Pancreas (tissue), 10 donors: ENCODE data around the gene PAPPA. TPM values are rescaled to one million over a fixed set of nuclear protein-coding genes. Genes with fewer than 3 reads are reported as not detected.

Experiments used
- ATAC-seq, 4 donors: fragments of 200-7000 bp; cut with Tn5 transposase; one replicate each; pipeline versions ENCODE4 v1.8.0 to v1.9.1; 2020; ENCODE audit warnings: mild to moderate bottlenecking in 4 of 4, moderate library complexity in 4 of 4
- DNase-seq, 6 donors: peaks; one replicate each; pipeline ENCODE4 v3.0.0-alpha.2; 2020
- FAIRE-seq: peaks from 2 replicates; lab custom pipeline; 2012; peaks lifted over from hg19 to GRCh38; lab: Jason Lieb, UNC
- H3K27ac ChIP-seq, 4 donors: fragments of 200-600 bp; sonication (generic); 1 replicate in 3 of 4; 2 replicates in 1 of 4; pipeline versions ENCODE4 v1.5.0 to v1.8.0; 2020
- H3K27me3 ChIP-seq, 4 donors: fragments of 200-600 bp; one replicate each; pipeline ENCODE4 v1.8.0; 2021
- H3K36me3 ChIP-seq, 3 donors: fragments of 200-600 bp; sonication (generic) in 1 of 3; one replicate each; pipeline versions ENCODE4 v1.5.0 to v1.8.0; 2020 to 2021
- H3K4me1 ChIP-seq, 3 donors: fragments of 200-600 bp; one replicate each; pipeline ENCODE4 v1.8.0; 2021
- H3K4me3 ChIP-seq, 4 donors: fragments of 200-600 bp; sonication (generic) in 2 of 4; one replicate each; pipeline versions ENCODE4 v1.5.0 to v1.8.0; 2020 to 2021
- H3K9me3 ChIP-seq, 4 donors: fragments of 200-600 bp; one replicate each; pipeline ENCODE4 v1.8.0; 2021
- WGBS, 2 donors: extraction: QIAGEN DNeasy Blood & Tissue Kit; methylation state at CpG; one replicate each; pipeline ENCODE4 v1.1.7; 2013; 5-methylcytosine and 5-hydroxymethylcytosine counted together
- intact Hi-C, 3 donors: fragments of 100-400 bp; cut with DNase I; formaldehyde crosslinking; loops; one replicate each; pipeline versions ENCODE4 v1.11.1 to v1.14.2; 2022
- polyA plus RNA-seq, 2 donors: library from polyadenylated mRNA; stranded (reverse); fragments of 200-250 nt; gene quantifications; one replicate each; pipeline ENCODE4 v1.2.3, GENCODE V29; 2013
- total RNA-seq, 6 donors: library from RNA; stranded (reverse); fragmentation: NEBNext Ultra II Directional in 4 of 6; extraction: Animal tissue kit (Norgen Biotek cat#: 25700) in 4 of 6; gene quantifications; one replicate each; pipeline versions ENCODE4 v1.2.1 to v1.2.4, GENCODE V29; 2021 to 2023
- TF ChIP-seq, protein P1 (sequence below), 4 donors: fragments of 200-600 bp; sonication (generic) in 3 of 4; IDR thresholded peaks; one replicate each; pipeline versions ENCODE4 v1.5.0 to v1.8.0; 2021; ENCODE audit warnings: antibody characterized with exemption in 4 of 4
- donor health status: healthy with polysubstance abuse.
- donor health status: DM: no; HTN: no; CAD: no; lungs with moderate emphysema.
- donor health status: DM: no; HTN: no; CAD: no.
- donor health status: control.
- donor health status: control.
- donor health status: Bipolar disorder and iron deficiency.
- donor health status: DM: yes; HTN: yes; CAD: no.
- donor health status: DM: no; HTN: no; CAD: no.
- donor health status: DM: no; HTN: no; CAD: no.
- donor health status: DM: yes; HTN: yes; CAD: no.

Gene PAPPA
- total and polyA plus RNA-seq, 8 donors, result 0.11 to 3.4 (median 0.76) TPM

DNA sequence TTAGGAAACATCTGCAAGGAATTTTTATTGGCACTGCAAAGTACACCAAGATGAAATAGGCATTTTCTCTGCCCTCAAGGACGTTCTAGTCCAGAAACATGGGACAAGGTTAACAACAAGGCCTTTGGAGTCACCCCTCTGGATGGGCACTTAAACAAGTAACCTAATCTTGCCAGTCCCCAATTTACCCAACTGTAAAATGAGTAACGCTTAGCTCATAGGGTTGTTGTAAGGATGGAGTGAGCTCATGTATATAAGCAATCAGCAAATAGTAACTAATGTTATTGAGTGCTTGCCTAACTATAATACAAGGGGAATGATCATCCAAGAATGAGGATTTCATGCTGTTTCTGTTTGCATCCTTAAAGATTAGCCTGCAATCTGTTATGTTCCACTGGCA lies 189.3 kb downstream of the PAPPA start:
- H3K4me3 ChIP-seq, result no peak overlapping the region
- H3K36me3 ChIP-seq, result no peaks in the 10 kb centered on the region
- H3K27me3 ChIP-seq, result no peaks in the 10 kb centered on the region
- intact Hi-C loops, result no loop called here
- no peak overlapping the region for H3K27ac ChIP-seq
- TF ChIP-seq, protein P1, sequence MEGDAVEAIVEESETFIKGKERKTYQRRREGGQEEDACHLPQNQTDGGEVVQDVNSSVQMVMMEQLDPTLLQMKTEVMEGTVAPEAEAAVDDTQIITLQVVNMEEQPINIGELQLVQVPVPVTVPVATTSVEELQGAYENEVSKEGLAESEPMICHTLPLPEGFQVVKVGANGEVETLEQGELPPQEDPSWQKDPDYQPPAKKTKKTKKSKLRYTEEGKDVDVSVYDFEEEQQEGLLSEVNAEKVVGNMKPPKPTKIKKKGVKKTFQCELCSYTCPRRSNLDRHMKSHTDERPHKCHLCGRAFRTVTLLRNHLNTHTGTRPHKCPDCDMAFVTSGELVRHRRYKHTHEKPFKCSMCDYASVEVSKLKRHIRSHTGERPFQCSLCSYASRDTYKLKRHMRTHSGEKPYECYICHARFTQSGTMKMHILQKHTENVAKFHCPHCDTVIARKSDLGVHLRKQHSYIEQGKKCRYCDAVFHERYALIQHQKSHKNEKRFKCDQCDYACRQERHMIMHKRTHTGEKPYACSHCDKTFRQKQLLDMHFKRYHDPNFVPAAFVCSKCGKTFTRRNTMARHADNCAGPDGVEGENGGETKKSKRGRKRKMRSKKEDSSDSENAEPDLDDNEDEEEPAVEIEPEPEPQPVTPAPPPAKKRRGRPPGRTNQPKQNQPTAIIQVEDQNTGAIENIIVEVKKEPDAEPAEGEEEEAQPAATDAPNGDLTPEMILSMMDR (IDR thresholded peaks at IDR 0.05), result no peak
- 74 to 75% methylated on average over 2 of the region's 2 CpGs for WGBS, 2 donors
- ATAC-seq (no peak), FAIRE-seq (no peak), DNase-seq (no peak)
- H3K4me1 ChIP-seq, result no peaks in the 10 kb centered on the region
- H3K9me3 ChIP-seq, result no peaks in the 10 kb centered on the region

DNA sequence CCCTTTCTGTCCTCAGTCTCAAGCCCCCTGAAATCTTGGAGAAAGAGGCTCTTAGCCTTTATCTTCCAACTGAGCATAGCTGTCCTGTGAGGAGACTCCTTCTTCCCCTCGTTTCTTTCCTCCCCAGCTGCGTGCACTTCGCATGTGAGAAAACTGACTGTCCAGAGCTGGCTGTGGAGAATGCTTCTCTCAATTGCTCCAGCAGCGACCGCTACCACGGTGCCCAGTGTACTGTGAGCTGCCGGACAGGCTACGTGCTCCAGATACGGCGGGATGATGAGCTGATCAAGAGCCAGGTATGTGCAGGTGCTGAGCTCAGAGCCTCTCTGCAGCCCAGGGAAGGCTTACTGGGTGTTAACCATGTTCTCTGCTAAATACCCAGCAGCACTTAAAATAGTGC lies 190.8 kb downstream of the PAPPA start:
- FAIRE-seq, result no peak
- 86 to 88% methylated on average over 10 of the region's 10 CpGs for WGBS, 2 donors
- no peaks in the 10 kb centered on the region for H3K4me1 ChIP-seq
- no peak overlapping the region for H3K4me3 ChIP-seq
- TF ChIP-seq, protein P1 (IDR thresholded peaks at IDR 0.05), result no peak
- no peak for DNase-seq
- H3K27ac ChIP-seq, result no peak overlapping the region
- intact Hi-C loops, result no loop called here
- ATAC-seq, result no peak
- no peaks in the 10 kb centered on the region for H3K36me3 ChIP-seq
- no peaks in the 10 kb centered on the region for H3K9me3 ChIP-seq
- H3K27me3 ChIP-seq, result no peaks in the 10 kb centered on the region

DNA sequence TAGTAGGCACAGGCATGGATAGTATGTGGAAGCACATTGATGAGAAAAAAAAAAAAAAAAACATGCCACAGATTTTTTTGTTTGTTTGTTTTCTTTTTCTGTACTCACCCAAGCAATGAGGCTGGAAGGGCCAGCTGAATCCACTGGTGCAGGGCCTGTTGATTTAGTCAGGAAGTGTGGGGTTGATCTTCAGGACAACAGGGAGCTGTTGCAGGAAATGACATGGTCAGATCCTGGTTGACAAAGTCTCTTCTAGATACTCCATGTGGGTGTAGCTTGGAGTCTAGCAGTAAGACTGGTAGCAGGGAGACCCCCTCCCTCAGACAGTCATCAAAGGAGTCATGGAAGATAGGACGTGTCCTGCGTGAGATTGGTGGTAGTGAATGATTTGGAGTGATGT lies 191.8 kb downstream of the PAPPA start:
- 90 to 91% methylated on average over 2 of the region's 2 CpGs for WGBS, 2 donors
- no peak overlapping the region for H3K4me3 ChIP-seq
- DNase-seq, result no peak
- TF ChIP-seq, protein P1 (IDR thresholded peaks at IDR 0.05), result no peak
- H3K36me3 ChIP-seq, result no peaks in the 10 kb centered on the region
- ATAC-seq, result no peak
- H3K27ac ChIP-seq, result no peak overlapping the region
- no peak for FAIRE-seq
- no peaks in the 10 kb centered on the region for H3K9me3 ChIP-seq
- H3K4me1 ChIP-seq, result no peaks in the 10 kb centered on the region
- H3K27me3 ChIP-seq, result no peaks in the 10 kb centered on the region
- intact Hi-C loops, result no loop called here

DNA sequence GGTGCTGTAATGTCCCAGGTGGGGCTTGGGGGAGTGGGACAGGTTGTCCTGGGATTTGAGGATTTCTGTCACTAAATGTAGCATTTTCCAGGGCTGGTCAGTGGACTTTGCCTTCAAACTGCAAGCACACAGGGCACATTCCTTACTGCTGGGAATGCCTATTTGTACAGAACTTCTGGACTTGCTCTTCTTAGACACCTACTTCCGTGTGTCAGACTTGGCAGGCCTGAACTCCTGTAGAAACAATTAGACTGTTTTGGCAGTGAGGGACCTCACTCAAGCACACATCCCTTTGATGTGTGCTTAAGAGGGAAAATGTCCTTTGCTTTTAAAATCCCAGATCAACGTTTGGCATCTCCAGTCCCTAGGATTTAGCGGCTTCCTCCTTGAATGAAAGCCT lies 192.2 kb downstream of the PAPPA start:
- H3K4me1 ChIP-seq, result no peaks in the 10 kb centered on the region
- no peaks in the 10 kb centered on the region for H3K36me3 ChIP-seq
- TF ChIP-seq, protein P1 (IDR thresholded peaks at IDR 0.05), result no peak
- WGBS, 2 donors, result 53 to 57% methylated on average over 3 of the region's 3 CpGs
- H3K4me3 ChIP-seq, result no peak overlapping the region
- peak in 3 of 4 donors; percentile 31 to 53 (median 35) for ATAC-seq
- intact Hi-C loops, result no loop called here
- H3K27ac ChIP-seq, result no peak overlapping the region
- no peaks in the 10 kb centered on the region for H3K27me3 ChIP-seq
- no peaks in the 10 kb centered on the region for H3K9me3 ChIP-seq
- no peak for FAIRE-seq
- DNase-seq, result no peak

DNA sequence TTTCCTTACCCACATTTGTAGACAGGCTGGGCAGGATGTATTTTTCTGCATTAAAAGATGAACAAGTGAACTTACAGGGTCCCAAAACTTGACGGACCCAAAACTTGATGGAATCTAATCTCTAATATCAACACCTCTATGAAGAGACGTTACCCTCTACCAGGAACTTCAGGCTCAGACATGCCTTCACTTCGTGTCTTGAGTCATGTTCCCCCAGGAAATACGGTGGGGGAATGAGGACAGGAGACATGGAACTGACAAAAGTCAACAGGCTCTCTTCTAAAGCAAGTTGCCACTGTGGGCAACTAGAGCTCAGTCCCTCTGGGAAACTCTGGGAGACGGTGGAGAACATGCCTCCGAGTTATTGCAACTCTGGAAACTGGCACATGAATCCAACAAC lies 196.1 kb downstream of the PAPPA start:
- Histone ChIP-seq H3K9me3 (no peaks in the 10 kb centered on the region), H3K4me1 (no peaks in the 10 kb centered on the region), H3K36me3 (no peaks in the 10 kb centered on the region), H3K27me3 (no peaks in the 10 kb centered on the region), H3K27ac (no peak overlapping the region), H3K4me3 (no peak overlapping the region)
- no peak for DNase-seq
- 89 to 94% methylated on average over 6 of the region's 6 CpGs for WGBS, 2 donors
- intact Hi-C loops, result no loop called here
- TF ChIP-seq, protein P1 (IDR thresholded peaks at IDR 0.05), result no peak
- ATAC-seq, result no peak
- FAIRE-seq, result no peak
